ENCODE data around the gene FDX2. TPM values are rescaled to one million over a fixed set of nuclear protein-coding genes. Genes with fewer than 3 reads are reported as not detected.
A peak's percentile ranks its signal among the peaks of the same experiment; 100 is the strongest.

Gene FDX2
- total RNA-seq, 1 donor from 2014 or later = 25.0 TPM

GRCh38 chr19:10346509-10346908 lies 30.7 kb upstream of the FDX2 start:
- H3K4me1 ChIP-seq = no peaks in the 10 kb centered on the region
- intact Hi-C loops (cut with DNase I) = no loop called here

GRCh38 chr19:10344780-10345179 lies 29.0 kb upstream of the FDX2 start:
- Histone ChIP-seq H3K9me3 (no peaks in the 10 kb centered on the region), H3K4me1 (no peaks in the 10 kb centered on the region), H3K36me3 (peaks cover 0 to 4% of the 10 kb centered on the region in 2 donors), H3K4me3 (no peak overlapping the region), H3K27ac (no peak overlapping the region), H3K27me3 (no peaks in the 10 kb centered on the region)
- no peak for DNase-seq (ENCODE audit: extremely low spot score in 2 of 2)
- no peak for TF ChIP-seq POLR2A (IDR thresholded peaks at IDR 0.05)
- TF ChIP-seq POLR2AphosphoS5 (IDR thresholded peaks at IDR 0.05; ENCODE audit: insufficient read depth in 1 of 2, low read depth in 1 of 2) = no peak
- TF ChIP-seq CTCF (IDR thresholded peaks at IDR 0.05) = no peak
- intact Hi-C loops (cut with DNase I) = no loop called here

More at GRCh38 chr19:10346509-10346908, 30.7 kb upstream of the FDX2 start:
- no peak overlapping the region for H3K4me3 ChIP-seq
- no peak for DNase-seq (ENCODE audit: extremely low spot score in 2 of 2)
- no peaks in the 10 kb centered on the region for H3K27me3 ChIP-seq
- H3K9me3 ChIP-seq = no peaks in the 10 kb centered on the region
- TF ChIP-seq CTCF (IDR thresholded peaks at IDR 0.05) (no peak), POLR2A (IDR thresholded peaks at IDR 0.05) (no peak), POLR2AphosphoS5 (IDR thresholded peaks at IDR 0.05; ENCODE audit: insufficient read depth in 1 of 2, low read depth in 1 of 2) (no peak)
- no peak overlapping the region for H3K27ac ChIP-seq
- H3K36me3 ChIP-seq = peaks cover 0 to 13% of the 10 kb centered on the region in 2 donors

- Histone ChIP-seq H3K4me1 (no peaks in the 10 kb centered on the region), H3K9me3 (no peaks in the 10 kb centered on the region), H3K4me3 (no peak overlapping the region), H3K36me3 (no peaks in the 10 kb centered on the region), H3K27me3 (no peaks in the 10 kb centered on the region), H3K27ac (no peak overlapping the region)
- TF ChIP-seq POLR2AphosphoS5 (IDR thresholded peaks at IDR 0.05; ENCODE audit: insufficient read depth in 1 of 2, low read depth in 1 of 2) (no peak), CTCF (IDR thresholded peaks at IDR 0.05) (no peak), POLR2A (IDR thresholded peaks at IDR 0.05) (no peak)
- intact Hi-C loops (cut with DNase I) = no loop called here
- no peak for DNase-seq (ENCODE audit: extremely low spot score in 2 of 2)
Measured at GRCh38 chr19:10343495-10343894, 27.7 kb upstream of the FDX2 start.

GRCh38 chr19:10339977-10340376 lies 24.2 kb upstream of the FDX2 start:
- intact Hi-C loops (cut with DNase I) = no loop called here
- H3K9me3 ChIP-seq = no peaks in the 10 kb centered on the region
- no peak for TF ChIP-seq POLR2AphosphoS5 (IDR thresholded peaks at IDR 0.05; ENCODE audit: insufficient read depth in 1 of 2, low read depth in 1 of 2)
- TF ChIP-seq POLR2A (IDR thresholded peaks at IDR 0.05) = no peak
- TF ChIP-seq CTCF (IDR thresholded peaks at IDR 0.05) = no peak
- no peak overlapping the region for H3K4me3 ChIP-seq
- H3K27me3 ChIP-seq = no peaks in the 10 kb centered on the region
- no peaks in the 10 kb centered on the region for H3K4me1 ChIP-seq
- no peaks in the 10 kb centered on the region for H3K36me3 ChIP-seq
- DNase-seq (ENCODE audit: extremely low spot score in 2 of 2) = no peak
- no peak overlapping the region for H3K27ac ChIP-seq

GRCh38 chr19:10339380-10339960 lies 23.7 kb upstream of the FDX2 start, which contains the start of gene ICAM3:
Gene ICAM3, minus strand, starts transcription at chr19:10339624. Its CDS starts 10 bp downstream, at chr19:10339614.
- no peak for DNase-seq (ENCODE audit: extremely low spot score in 2 of 2)
- H3K9me3 ChIP-seq = no peaks in the 10 kb centered on the region
- TF ChIP-seq CTCF (IDR thresholded peaks at IDR 0.05) (no peak), POLR2AphosphoS5 (IDR thresholded peaks at IDR 0.05; ENCODE audit: insufficient read depth in 1 of 2, low read depth in 1 of 2) (no peak), POLR2A (IDR thresholded peaks at IDR 0.05) (no peak)
- H3K4me3 ChIP-seq = peak within 1 kb of the TSS in 1 of 2 donors; percentile 3
- no peak within 1 kb of the TSS for H3K27ac ChIP-seq
- H3K36me3 ChIP-seq = no peaks in the 10 kb centered on the region
- H3K27me3 ChIP-seq = no peaks in the 10 kb centered on the region
- H3K4me1 ChIP-seq = peaks cover under 1% of the 10 kb centered on the region
- intact Hi-C loops (cut with DNase I) = no loop called here
